GM23338 (cell line): Measurements from ENCODE around the gene TTC33. TPM values are rescaled to one million over a fixed set of nuclear protein-coding genes. Genes with fewer than 3 reads are reported as not detected.

Experiments used
- ATAC-seq: fragments of 200-7000 bp; cut with Tn5 transposase; 3 replicates; pipeline ENCODE4 v1.9.1; 2020
- DNase-seq: peaks from one replicate; pipeline ENCODE4 v3.0.0-alpha.2; 2015; ENCODE audit warnings: low spot score
- H2AFZ ChIP-seq: fragments of 200-600 bp; sonication (generic); 2 replicates; pipeline ENCODE4 v1.8.0; 2016; ENCODE audit warnings: antibody characterized with exemption, mild to moderate bottlenecking, moderate library complexity
- H3F3A ChIP-seq: fragments of 200-600 bp; sonication (generic); replicated peaks from 2 replicates; pipeline ENCODE4 v1.8.0; 2017; ENCODE audit warnings: antibody characterized with exemption, mixed run types, low read depth
- H3K27ac ChIP-seq: fragments of 200-600 bp; sonication (generic); 2 replicates; pipeline ENCODE4 v1.6.1; 2016; ENCODE audit warnings: low read depth
- H3K27me3 ChIP-seq: fragments of 200-600 bp; sonication (generic); 2 replicates; pipeline ENCODE4 v1.8.0; 2016; ENCODE audit warnings: mild to moderate bottlenecking, mixed run types, moderate library complexity; ENCODE audit not compliant: insufficient read depth
- H3K36me3 ChIP-seq: fragments of 200-600 bp; sonication (generic); 2 replicates; pipeline ENCODE4 v1.8.0; 2016; ENCODE audit warnings: mild to moderate bottlenecking; ENCODE audit not compliant: insufficient read depth
- H3K4me1 ChIP-seq: fragments of 200-600 bp; sonication (generic); 2 replicates; pipeline ENCODE4 v1.8.0; 2016; ENCODE audit warnings: mild to moderate bottlenecking, moderate library complexity; ENCODE audit not compliant: insufficient read depth
- H3K4me2 ChIP-seq: fragments of 200-600 bp; sonication (generic); 2 replicates; pipeline ENCODE4 v1.7.1; 2017; ENCODE audit warnings: mixed run types
- H3K4me3 ChIP-seq: fragments of 200-600 bp; sonication (generic); 2 replicates; pipeline ENCODE4 v1.6.1; 2016; ENCODE audit warnings: mixed run types
- H3K79me2 ChIP-seq: fragments of 200-600 bp; sonication (generic); replicated peaks from 2 replicates; pipeline ENCODE4 v1.8.0; 2017; ENCODE audit warnings: mild to moderate bottlenecking; ENCODE audit not compliant: insufficient read depth
- H3K9me2 ChIP-seq: fragments of 200-600 bp; sonication (generic); 2 replicates; pipeline ENCODE4 v1.8.0; 2017; ENCODE audit not compliant: insufficient read depth
- H4K20me1 ChIP-seq: fragments of 200-600 bp; sonication (generic); replicated peaks from 2 replicates; pipeline ENCODE4 v1.8.0; 2017; ENCODE audit warnings: mild to moderate bottlenecking; ENCODE audit not compliant: insufficient read depth
- H3K27ac Mint-ChIP-seq: 2 replicates; pipeline ENCODE4 v1.8.0; 2020; ENCODE audit warnings: inconsistent platforms, mild to moderate bottlenecking, moderate library complexity, mixed read lengths
- H3K27me3 Mint-ChIP-seq: 3 replicates; pipeline ENCODE4 v1.8.0; 2022; ENCODE audit warnings: low read depth, mild to moderate bottlenecking, moderate library complexity, mixed read lengths, inconsistent platforms; ENCODE audit not compliant: insufficient read depth, poor library complexity
- H3K36me3 Mint-ChIP-seq: 3 replicates; pipeline ENCODE4 v1.8.0; 2021; ENCODE audit warnings: low read depth, mild to moderate bottlenecking, inconsistent platforms, moderate library complexity, mixed read lengths
- H3K4me1 Mint-ChIP-seq: 3 replicates; pipeline ENCODE4 v1.8.0; 2020; ENCODE audit warnings: mild to moderate bottlenecking, inconsistent platforms, mixed read lengths
- H3K4me3 Mint-ChIP-seq: 3 replicates; pipeline ENCODE4 v1.8.0; 2021; ENCODE audit warnings: moderate library complexity, mild to moderate bottlenecking, inconsistent platforms, mixed read lengths
- H3K9me3 Mint-ChIP-seq: 3 replicates; pipeline ENCODE4 v1.8.0; 2020; ENCODE audit warnings: moderate library complexity, mild to moderate bottlenecking, inconsistent platforms, mixed read lengths
- CREB1 ChIP-seq: fragments of 250-450 bp; sonication (Bioruptor Pico); IDR thresholded peaks from 2 replicates; pipeline ENCODE4 v1.5.0; 2020; ENCODE audit warnings: low read depth, mild to moderate bottlenecking, moderate library complexity
- ETS1 ChIP-seq: IDR thresholded peaks from 2 replicates; pipeline ENCODE4 v1.6.1; 2016; ENCODE audit warnings: antibody characterized with exemption
- NANOG ChIP-seq: IDR thresholded peaks from 2 replicates; pipeline ENCODE4 v1.6.1; 2016; ENCODE audit warnings: antibody characterized with exemption, borderline replicate concordance
- STAT1 ChIP-seq: IDR thresholded peaks from one replicate; pipeline ENCODE4 v1.6.1; 2016; ENCODE audit warnings: antibody characterized with exemption; ENCODE audit not compliant: unreplicated experiment
- ZNF331 ChIP-seq: fragments of 250-450 bp; sonication (Bioruptor Pico); IDR thresholded peaks from 2 replicates; pipeline ENCODE4 v1.5.0; 2020; ENCODE audit warnings: low read depth, mild to moderate bottlenecking, moderate library complexity
- ZNF462 ChIP-seq: fragments of 250-450 bp; sonication (Bioruptor Pico); IDR thresholded peaks from 2 replicates; pipeline ENCODE4 v1.5.0; 2020; ENCODE audit warnings: mild to moderate bottlenecking, moderate library complexity
- polyA plus RNA-seq: library from polyadenylated mRNA; unstranded; fragments of >200 nt; fragmentation: Nextera tagmentation; extraction: Ambion mirVana; gene quantifications from 2 replicates; pipeline ENCODE4 v1.2.1, GENCODE V29; 2016
- total RNA-seq: library from RNA; depleted of rRNA; stranded (reverse); fragments of >200 nt; shearing (Covaris generic); gene quantifications from 2 replicates; pipeline ENCODE4 v1.2.3, GENCODE V29; 2014

Gene TTC33
- total and polyA plus RNA-seq, 2 experiments from 2014 or later = 4.1 to 11.5 TPM

GRCh38 chr5:40682154-40683017 lies 73.4 kb downstream of the TTC33 start (continued):
- TF ChIP-seq ZNF462 (CRISPR knock-in tag) (no peak), STAT1 (no peak), CREB1 (CRISPR knock-in tag) (no peak), ZNF331 (CRISPR knock-in tag) (no peak)

GRCh38 chr5:40681363-40682153 lies 74.2 kb downstream of the TTC33 start:
- Histone ChIP-seq H3F3A (0 out of 2 replicates have a peak, but pooled peaks cover 9% of the 10 kb centered on the region), H3K36me3 (no peaks in the 10 kb centered on the region), H3K79me2 (no peaks in the 10 kb centered on the region), H3K9me2 (no peaks in the 10 kb centered on the region), H3K4me1 (peaks cover 17% of the 10 kb centered on the region), H3K4me3 (peak overlapping the region; percentile 57), H3K27me3 (peaks cover 51% of the 10 kb centered on the region), H3K27ac (no peak overlapping the region), H4K20me1 (peaks cover 5% of the 10 kb centered on the region; the same call in 1 of the 2 replicates), H3K4me2 (peak overlapping the region; percentile 86), H2AFZ (peak overlapping the region; percentile 97)
- no peaks in the 10 kb centered on the region for H3K36me3 Mint-ChIP-seq
- peak overlapping the region; percentile 86 for H3K4me3 Mint-ChIP-seq
- DNase-seq (peak; percentile 59), ATAC-seq (peak; percentile 14)
- peaks cover 37% of the 10 kb centered on the region for H3K27me3 Mint-ChIP-seq
- H3K4me1 Mint-ChIP-seq = peaks cover 33% of the 10 kb centered on the region
- no peak overlapping the region for H3K27ac Mint-ChIP-seq
- peaks cover 2% of the 10 kb centered on the region; the same call in 1 of the 3 replicates for H3K9me3 Mint-ChIP-seq
- TF ChIP-seq ZNF331 (CRISPR knock-in tag) (no peak), NANOG (no peak), ETS1 (no peak)
